Liver (tissue), 3 donors: ENCODE measurements around the gene LAPTM4A.

ENCODE experiments used
- FOXA2 ChIP-seq: IDR thresholded peaks from 2 replicates; pipeline ENCODE4 v1.6.1; 2016; ENCODE audit warnings: antibody characterized with exemption
- GABPA ChIP-seq, 2 donors: IDR thresholded peaks in 1 of 2; conservative IDR thresholded peaks in 1 of 2; 2 replicates each; pipeline ENCODE4 v1.6.1; 2016; ENCODE audit warnings: antibody characterized with exemption in 2 of 2, mild to moderate bottlenecking in 1 of 2, moderate library complexity in 1 of 2
- HNF4A ChIP-seq, 2 donors: conservative IDR thresholded peaks; 2 replicates each; pipeline ENCODE4 v1.6.1; 2016; ENCODE audit warnings: antibody characterized with exemption in 2 of 2, mild to moderate bottlenecking in 2 of 2
- HNF4G ChIP-seq: IDR thresholded peaks from 2 replicates; pipeline ENCODE4 v1.6.1; 2016; ENCODE audit warnings: antibody characterized with exemption
- RAD21 ChIP-seq, 2 donors: IDR thresholded peaks; 2 replicates each; pipeline ENCODE4 v1.6.1; 2016; ENCODE audit warnings: antibody characterized with exemption in 2 of 2, mild to moderate bottlenecking in 2 of 2
- YY1 ChIP-seq: IDR thresholded peaks from 2 replicates; pipeline ENCODE4 v1.6.1; 2016; ENCODE audit warnings: antibody characterized with exemption, mild to moderate bottlenecking
- TF ChIP-seq, protein P1 (sequence below): IDR thresholded peaks from 2 replicates; pipeline ENCODE4 v1.6.1; 2016; ENCODE audit warnings: antibody characterized with exemption, mild to moderate bottlenecking
- TF ChIP-seq, protein P2 (sequence below): fragments of 150-350 bp; IDR thresholded peaks from 2 replicates; pipeline ENCODE4 v1.5.1; 2017; ENCODE audit warnings: improper control_type of control experiment, low read depth, low read length; ENCODE audit not compliant: missing input control
- TF ChIP-seq, protein P3 (sequence below): IDR thresholded peaks from 2 replicates; pipeline ENCODE4 v1.6.1; 2016; ENCODE audit warnings: antibody characterized with exemption
- TF ChIP-seq, protein P4 (sequence below): IDR thresholded peaks from 2 replicates; pipeline ENCODE4 v1.6.1; 2016; ENCODE audit warnings: antibody characterized with exemption
- TF ChIP-seq, protein P5 (sequence below): IDR thresholded peaks from 2 replicates; pipeline ENCODE4 v1.6.1; 2016; ENCODE audit warnings: antibody characterized with exemption
- donor health status: healthy.
- donor health status: healthy.

DNA sequence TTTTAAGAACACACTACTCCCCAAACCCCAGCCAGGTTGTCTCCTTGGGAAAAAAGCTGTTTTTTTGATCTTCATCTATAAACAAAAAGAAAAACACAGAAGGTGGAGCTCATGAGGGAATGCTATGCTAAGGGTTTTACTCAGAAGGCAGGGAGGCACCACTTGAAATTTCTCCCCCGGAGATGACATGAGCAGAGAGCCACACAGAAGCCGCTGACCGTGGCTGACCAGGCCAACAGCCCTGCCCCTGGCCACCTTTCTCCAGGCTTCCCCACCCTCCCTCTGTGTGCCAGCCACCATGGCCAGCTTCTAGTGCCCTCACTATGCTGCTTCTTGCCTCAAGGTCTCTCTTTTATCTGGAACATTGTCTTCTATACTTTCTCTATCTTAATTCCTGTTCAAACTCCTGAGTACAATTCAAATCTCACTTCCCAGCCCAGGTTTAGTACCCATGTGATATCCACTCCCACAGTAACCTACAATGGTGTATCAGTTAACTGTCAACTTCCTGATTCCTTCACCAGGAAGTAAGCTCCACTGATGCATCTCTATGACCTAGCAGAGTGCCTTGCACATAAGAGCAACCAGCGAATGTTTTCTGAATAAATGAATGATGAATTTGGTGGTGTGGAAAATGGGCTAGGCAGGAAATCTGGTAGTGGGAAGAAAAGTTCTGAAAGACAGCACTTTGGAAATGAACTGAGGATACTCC, 15.3 kb downstream of the LAPTM4A start:
- TF ChIP-seq, protein P1, sequence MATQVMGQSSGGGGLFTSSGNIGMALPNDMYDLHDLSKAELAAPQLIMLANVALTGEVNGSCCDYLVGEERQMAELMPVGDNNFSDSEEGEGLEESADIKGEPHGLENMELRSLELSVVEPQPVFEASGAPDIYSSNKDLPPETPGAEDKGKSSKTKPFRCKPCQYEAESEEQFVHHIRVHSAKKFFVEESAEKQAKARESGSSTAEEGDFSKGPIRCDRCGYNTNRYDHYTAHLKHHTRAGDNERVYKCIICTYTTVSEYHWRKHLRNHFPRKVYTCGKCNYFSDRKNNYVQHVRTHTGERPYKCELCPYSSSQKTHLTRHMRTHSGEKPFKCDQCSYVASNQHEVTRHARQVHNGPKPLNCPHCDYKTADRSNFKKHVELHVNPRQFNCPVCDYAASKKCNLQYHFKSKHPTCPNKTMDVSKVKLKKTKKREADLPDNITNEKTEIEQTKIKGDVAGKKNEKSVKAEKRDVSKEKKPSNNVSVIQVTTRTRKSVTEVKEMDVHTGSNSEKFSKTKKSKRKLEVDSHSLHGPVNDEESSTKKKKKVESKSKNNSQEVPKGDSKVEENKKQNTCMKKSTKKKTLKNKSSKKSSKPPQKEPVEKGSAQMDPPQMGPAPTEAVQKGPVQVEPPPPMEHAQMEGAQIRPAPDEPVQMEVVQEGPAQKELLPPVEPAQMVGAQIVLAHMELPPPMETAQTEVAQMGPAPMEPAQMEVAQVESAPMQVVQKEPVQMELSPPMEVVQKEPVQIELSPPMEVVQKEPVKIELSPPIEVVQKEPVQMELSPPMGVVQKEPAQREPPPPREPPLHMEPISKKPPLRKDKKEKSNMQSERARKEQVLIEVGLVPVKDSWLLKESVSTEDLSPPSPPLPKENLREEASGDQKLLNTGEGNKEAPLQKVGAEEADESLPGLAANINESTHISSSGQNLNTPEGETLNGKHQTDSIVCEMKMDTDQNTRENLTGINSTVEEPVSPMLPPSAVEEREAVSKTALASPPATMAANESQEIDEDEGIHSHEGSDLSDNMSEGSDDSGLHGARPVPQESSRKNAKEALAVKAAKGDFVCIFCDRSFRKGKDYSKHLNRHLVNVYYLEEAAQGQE, result no peak
- TF ChIP-seq, protein P2, sequence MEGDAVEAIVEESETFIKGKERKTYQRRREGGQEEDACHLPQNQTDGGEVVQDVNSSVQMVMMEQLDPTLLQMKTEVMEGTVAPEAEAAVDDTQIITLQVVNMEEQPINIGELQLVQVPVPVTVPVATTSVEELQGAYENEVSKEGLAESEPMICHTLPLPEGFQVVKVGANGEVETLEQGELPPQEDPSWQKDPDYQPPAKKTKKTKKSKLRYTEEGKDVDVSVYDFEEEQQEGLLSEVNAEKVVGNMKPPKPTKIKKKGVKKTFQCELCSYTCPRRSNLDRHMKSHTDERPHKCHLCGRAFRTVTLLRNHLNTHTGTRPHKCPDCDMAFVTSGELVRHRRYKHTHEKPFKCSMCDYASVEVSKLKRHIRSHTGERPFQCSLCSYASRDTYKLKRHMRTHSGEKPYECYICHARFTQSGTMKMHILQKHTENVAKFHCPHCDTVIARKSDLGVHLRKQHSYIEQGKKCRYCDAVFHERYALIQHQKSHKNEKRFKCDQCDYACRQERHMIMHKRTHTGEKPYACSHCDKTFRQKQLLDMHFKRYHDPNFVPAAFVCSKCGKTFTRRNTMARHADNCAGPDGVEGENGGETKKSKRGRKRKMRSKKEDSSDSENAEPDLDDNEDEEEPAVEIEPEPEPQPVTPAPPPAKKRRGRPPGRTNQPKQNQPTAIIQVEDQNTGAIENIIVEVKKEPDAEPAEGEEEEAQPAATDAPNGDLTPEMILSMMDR, result no peak
- no peak for TF ChIP-seq HNF4G
- TF ChIP-seq YY1, result no peak
- TF ChIP-seq, protein P3, sequence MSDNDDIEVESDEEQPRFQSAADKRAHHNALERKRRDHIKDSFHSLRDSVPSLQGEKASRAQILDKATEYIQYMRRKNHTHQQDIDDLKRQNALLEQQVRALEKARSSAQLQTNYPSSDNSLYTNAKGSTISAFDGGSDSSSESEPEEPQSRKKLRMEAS, result no peak
- TF ChIP-seq, protein P4, sequence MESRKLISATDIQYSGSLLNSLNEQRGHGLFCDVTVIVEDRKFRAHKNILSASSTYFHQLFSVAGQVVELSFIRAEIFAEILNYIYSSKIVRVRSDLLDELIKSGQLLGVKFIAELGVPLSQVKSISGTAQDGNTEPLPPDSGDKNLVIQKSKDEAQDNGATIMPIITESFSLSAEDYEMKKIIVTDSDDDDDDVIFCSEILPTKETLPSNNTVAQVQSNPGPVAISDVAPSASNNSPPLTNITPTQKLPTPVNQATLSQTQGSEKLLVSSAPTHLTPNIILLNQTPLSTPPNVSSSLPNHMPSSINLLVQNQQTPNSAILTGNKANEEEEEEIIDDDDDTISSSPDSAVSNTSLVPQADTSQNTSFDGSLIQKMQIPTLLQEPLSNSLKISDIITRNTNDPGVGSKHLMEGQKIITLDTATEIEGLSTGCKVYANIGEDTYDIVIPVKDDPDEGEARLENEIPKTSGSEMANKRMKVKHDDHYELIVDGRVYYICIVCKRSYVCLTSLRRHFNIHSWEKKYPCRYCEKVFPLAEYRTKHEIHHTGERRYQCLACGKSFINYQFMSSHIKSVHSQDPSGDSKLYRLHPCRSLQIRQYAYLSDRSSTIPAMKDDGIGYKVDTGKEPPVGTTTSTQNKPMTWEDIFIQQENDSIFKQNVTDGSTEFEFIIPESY, result no peak
- TF ChIP-seq, protein P5, sequence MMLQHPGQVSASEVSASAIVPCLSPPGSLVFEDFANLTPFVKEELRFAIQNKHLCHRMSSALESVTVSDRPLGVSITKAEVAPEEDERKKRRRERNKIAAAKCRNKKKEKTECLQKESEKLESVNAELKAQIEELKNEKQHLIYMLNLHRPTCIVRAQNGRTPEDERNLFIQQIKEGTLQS, result no peak
- no peak for TF ChIP-seq HNF4A (conservative IDR thresholded peaks at IDR 0.05)
- no peak for TF ChIP-seq RAD21 (IDR thresholded peaks at IDR 0.05)
- TF ChIP-seq GABPA (IDR thresholded peaks at IDR 0.05 in 1 of 2, conservative IDR thresholded peaks at IDR 0.05 in 1 of 2), result no peak
- TF ChIP-seq FOXA2, result no peak
